AG09319 (cell line): ENCODE results near the gene ISCU.

ENCODE experiments used
- DNase-seq: peaks from one replicate; pipeline ENCODE4 v3.0.0-alpha.2; 2010; ENCODE audit warnings: low read depth; ENCODE audit errors: extremely low read depth
- CTCF ChIP-seq: IDR thresholded peaks from 2 replicates; pipeline ENCODE4 v1.5.1; 2011; ENCODE audit warnings: low read depth, mild to moderate bottlenecking, inconsistent platforms, low read length, moderate library complexity

Gene ISCU

GRCh38 chr12:108518101-108518715 is 44.2 kb upstream of the ISCU start:
- no peak for TF ChIP-seq CTCF
- DNase-seq = no peak

- no peak for DNase-seq
- no peak for TF ChIP-seq CTCF
These were observed 43.5 kb upstream of the ISCU start for GRCh38 chr12:108518716-108519496.

- DNase-seq = no peak
- TF ChIP-seq CTCF = no peak
These were observed 42.8 kb upstream of the ISCU start for GRCh38 chr12:108519558-108519957.

GRCh38 chr12:108523365-108523764 is 39.0 kb upstream of the ISCU start:
- no peak for TF ChIP-seq CTCF
- DNase-seq = no peak

GRCh38 chr12:108525681-108526080 is 36.7 kb upstream of the ISCU start:
- no peak for TF ChIP-seq CTCF
- DNase-seq = no peak

GRCh38 chr12:108526482-108527165 is 35.8 kb upstream of the ISCU start:
- DNase-seq = no peak
- peak; percentile 8 for TF ChIP-seq CTCF

- no peak for TF ChIP-seq CTCF
- no peak for DNase-seq
These were observed 35.3 kb upstream of the ISCU start for GRCh38 chr12:108527166-108527496.
